GM12878 (cell line): ENCODE data around the gene HORMAD1.

ENCODE experiments used
- BACH1 ChIP-seq: fragments of 450-650 bp; IDR thresholded peaks from 2 replicates; pipeline ENCODE4 v1.6.1; 2017; ENCODE audit warnings: mild to moderate bottlenecking, borderline replicate concordance
- CHD4 ChIP-seq: fragments of 200-600 bp; sonication (generic); IDR thresholded peaks from 2 replicates; pipeline ENCODE4 v1.6.1; 2016; ENCODE audit warnings: mild to moderate bottlenecking
- ESRRA ChIP-seq: IDR thresholded peaks from 2 replicates; pipeline ENCODE4 v1.6.1; 2012; ENCODE audit warnings: mild to moderate bottlenecking, low read length, improper control_type of control experiment
- KDM1A ChIP-seq: fragments of 200-600 bp; sonication (generic); IDR thresholded peaks from 2 replicates; pipeline ENCODE4 v1.6.1; 2016; ENCODE audit warnings: borderline replicate concordance
- RAD21 ChIP-seq: IDR thresholded peaks from 2 replicates; pipeline ENCODE4 v1.6.1; 2011; ENCODE audit warnings: mild to moderate bottlenecking, low read depth, low read length, moderate library complexity; ENCODE audit not compliant: insufficient read depth
- RAD51 ChIP-seq: fragments of 450-650 bp; IDR thresholded peaks from 2 replicates; pipeline ENCODE4 v1.6.1; 2016; ENCODE audit warnings: moderate library complexity, mild to moderate bottlenecking, inconsistent platforms
- RCOR1 ChIP-seq: conservative IDR thresholded peaks from 2 replicates; pipeline ENCODE4 v1.6.1; 2012; ENCODE audit warnings: low read depth, low read length, improper control_type of control experiment
- SPI1 ChIP-seq: IDR thresholded peaks from 2 replicates; pipeline ENCODE4 v1.6.1; 2011; ENCODE audit warnings: low read depth, mild to moderate bottlenecking, low read length, moderate library complexity, borderline replicate concordance; ENCODE audit not compliant: insufficient read depth
- SREBF2 ChIP-seq: IDR thresholded peaks from 2 replicates; pipeline ENCODE4 v1.6.1; 2012; ENCODE audit warnings: mild to moderate bottlenecking, low read length
- TBL1XR1 ChIP-seq: IDR thresholded peaks from 2 replicates; pipeline ENCODE4 v1.6.1; 2012; ENCODE audit warnings: low read depth, low read length, improper control_type of control experiment
- TCF12 ChIP-seq: IDR thresholded peaks from 2 replicates; pipeline ENCODE4 v1.6.1; 2011; ENCODE audit warnings: low read depth, mild to moderate bottlenecking, low read length
- TF ChIP-seq, protein P1 (sequence below), 3 experiments: IDR thresholded peaks in 2 of 3; conservative IDR thresholded peaks in 1 of 3; 2 replicates each; pipeline ENCODE4 v1.5.1; 2011; ENCODE audit warnings: low read depth in 3 of 3, low read length in 3 of 3, mild to moderate bottlenecking in 3 of 3, control low read depth in 2 of 3, moderate library complexity in 2 of 3, inconsistent platforms in 1 of 3, mixed read lengths in 1 of 3; ENCODE audit not compliant: control insufficient read depth in 2 of 3, insufficient read depth in 1 of 3; ENCODE audit errors: extremely low read depth in 1 of 3
- TF ChIP-seq, protein P2 (sequence below): IDR thresholded peaks from 2 replicates; pipeline ENCODE4 v1.6.1; 2011; ENCODE audit warnings: low read depth, low read length, improper control_type of control experiment, borderline replicate concordance

DNA sequence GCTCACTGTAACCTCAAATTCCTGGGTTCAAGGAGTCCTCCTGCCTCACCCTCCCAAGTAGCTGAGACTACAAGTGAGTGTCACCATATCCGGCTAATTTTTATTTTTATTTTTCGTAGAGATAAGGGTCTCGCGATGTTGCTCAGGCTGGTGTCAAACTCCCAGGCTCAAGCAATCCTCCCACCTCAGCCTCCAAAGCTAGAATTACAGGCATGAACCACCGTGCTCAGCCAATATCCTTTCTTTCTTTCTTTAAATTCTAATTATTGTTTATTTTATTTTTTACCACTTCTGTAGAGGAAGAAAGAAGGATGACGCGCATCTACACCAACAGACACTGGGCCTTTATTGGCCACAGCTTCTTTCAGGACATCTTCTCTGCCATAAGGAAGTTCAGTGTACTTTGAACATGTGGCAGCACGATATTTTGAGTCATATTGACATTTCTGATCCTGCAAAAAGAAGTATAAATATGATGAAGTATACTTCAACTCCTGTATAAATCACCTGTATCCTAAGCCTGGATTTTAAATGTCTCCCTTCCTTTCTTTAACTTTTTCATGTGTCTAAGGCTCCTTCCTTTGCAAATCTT is 29.1 kb upstream of the HORMAD1 start:
- TF ChIP-seq RAD21 (no peak), RCOR1 (no peak), SPI1 (no peak), TCF12 (no peak), TBL1XR1 (no peak), ESRRA (no peak), CHD4 (no peak), KDM1A (no peak), RAD51 (no peak), SREBF2 (no peak), BACH1 (no peak)
- TF ChIP-seq, protein P1, sequence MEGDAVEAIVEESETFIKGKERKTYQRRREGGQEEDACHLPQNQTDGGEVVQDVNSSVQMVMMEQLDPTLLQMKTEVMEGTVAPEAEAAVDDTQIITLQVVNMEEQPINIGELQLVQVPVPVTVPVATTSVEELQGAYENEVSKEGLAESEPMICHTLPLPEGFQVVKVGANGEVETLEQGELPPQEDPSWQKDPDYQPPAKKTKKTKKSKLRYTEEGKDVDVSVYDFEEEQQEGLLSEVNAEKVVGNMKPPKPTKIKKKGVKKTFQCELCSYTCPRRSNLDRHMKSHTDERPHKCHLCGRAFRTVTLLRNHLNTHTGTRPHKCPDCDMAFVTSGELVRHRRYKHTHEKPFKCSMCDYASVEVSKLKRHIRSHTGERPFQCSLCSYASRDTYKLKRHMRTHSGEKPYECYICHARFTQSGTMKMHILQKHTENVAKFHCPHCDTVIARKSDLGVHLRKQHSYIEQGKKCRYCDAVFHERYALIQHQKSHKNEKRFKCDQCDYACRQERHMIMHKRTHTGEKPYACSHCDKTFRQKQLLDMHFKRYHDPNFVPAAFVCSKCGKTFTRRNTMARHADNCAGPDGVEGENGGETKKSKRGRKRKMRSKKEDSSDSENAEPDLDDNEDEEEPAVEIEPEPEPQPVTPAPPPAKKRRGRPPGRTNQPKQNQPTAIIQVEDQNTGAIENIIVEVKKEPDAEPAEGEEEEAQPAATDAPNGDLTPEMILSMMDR (IDR thresholded peaks at IDR 0.05 in 2 of 3, conservative IDR thresholded peaks at IDR 0.05 in 1 of 3; ENCODE audit: control insufficient read depth in 2 of 3, extremely low read depth in 1 of 3, insufficient read depth in 1 of 3, low read depth in 3 of 3, low read length in 3 of 3) = no peak
- TF ChIP-seq, protein P2, sequence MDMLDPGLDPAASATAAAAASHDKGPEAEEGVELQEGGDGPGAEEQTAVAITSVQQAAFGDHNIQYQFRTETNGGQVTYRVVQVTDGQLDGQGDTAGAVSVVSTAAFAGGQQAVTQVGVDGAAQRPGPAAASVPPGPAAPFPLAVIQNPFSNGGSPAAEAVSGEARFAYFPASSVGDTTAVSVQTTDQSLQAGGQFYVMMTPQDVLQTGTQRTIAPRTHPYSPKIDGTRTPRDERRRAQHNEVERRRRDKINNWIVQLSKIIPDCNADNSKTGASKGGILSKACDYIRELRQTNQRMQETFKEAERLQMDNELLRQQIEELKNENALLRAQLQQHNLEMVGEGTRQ = no peak
